ENCODE measurements around the gene IRX4. TPM values are rescaled to one million over a fixed set of nuclear protein-coding genes. Genes with fewer than 3 reads are reported as not detected.

IRX4 gene
- total RNA-seq, 1 experiment from 2014 or later, result 44.7 TPM

DNA sequence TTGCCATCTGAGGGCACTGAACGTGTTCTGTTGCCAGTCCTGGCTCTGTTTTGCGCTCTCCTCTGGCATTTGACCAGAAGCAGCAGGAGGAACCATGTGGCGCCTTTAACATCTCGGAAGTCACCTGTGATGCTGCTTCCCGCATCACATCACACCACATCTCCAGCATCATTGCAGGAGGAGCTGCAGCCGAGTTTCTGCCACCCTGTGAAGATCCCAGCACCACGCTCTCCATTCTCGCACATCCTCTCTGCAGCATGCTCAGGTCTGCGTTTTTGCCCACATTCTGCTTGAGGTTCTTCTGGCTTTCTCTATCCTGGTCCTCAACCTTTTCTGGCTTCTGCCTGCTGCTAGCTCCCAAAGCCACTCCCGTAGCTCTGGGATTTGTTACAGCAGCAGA, 11.0 kb upstream of the IRX4 start:
- POLR2A ChIA-PET, result interaction anchor here (0.6 to 1.5 kb wide), 3 partner anchors 11 to 142 kb away, joined by 3 to 4 read pairs (median 4); partner anchors contain the start of gene IRX4
- H3K27me3 Mint-ChIP-seq (ENCODE audit: insufficient read depth, unreplicated experiment), result no peaks in the 10 kb centered on the region
- BruUV-seq (replicated peaks), result no TSS peak
- H3K4me3 Mint-ChIP-seq (ENCODE audit: unreplicated experiment), result no peak overlapping the region
- intact Hi-C loops (cut with micrococcal nuclease), result no loop called here
- TF ChIP-seq, protein P1, sequence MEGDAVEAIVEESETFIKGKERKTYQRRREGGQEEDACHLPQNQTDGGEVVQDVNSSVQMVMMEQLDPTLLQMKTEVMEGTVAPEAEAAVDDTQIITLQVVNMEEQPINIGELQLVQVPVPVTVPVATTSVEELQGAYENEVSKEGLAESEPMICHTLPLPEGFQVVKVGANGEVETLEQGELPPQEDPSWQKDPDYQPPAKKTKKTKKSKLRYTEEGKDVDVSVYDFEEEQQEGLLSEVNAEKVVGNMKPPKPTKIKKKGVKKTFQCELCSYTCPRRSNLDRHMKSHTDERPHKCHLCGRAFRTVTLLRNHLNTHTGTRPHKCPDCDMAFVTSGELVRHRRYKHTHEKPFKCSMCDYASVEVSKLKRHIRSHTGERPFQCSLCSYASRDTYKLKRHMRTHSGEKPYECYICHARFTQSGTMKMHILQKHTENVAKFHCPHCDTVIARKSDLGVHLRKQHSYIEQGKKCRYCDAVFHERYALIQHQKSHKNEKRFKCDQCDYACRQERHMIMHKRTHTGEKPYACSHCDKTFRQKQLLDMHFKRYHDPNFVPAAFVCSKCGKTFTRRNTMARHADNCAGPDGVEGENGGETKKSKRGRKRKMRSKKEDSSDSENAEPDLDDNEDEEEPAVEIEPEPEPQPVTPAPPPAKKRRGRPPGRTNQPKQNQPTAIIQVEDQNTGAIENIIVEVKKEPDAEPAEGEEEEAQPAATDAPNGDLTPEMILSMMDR (IDR thresholded peaks at IDR 0.05; ENCODE audit: unreplicated experiment), result no peak
- no peaks in the 10 kb centered on the region for H3K9me3 Mint-ChIP-seq (ENCODE audit: unreplicated experiment)
- no peak for DNase-seq (ENCODE audit: unreplicated experiment)
- H3K4me1 Mint-ChIP-seq (ENCODE audit: insufficient read depth, unreplicated experiment), result peaks cover 11% of the 10 kb centered on the region
- H3K36me3 Mint-ChIP-seq (ENCODE audit: insufficient read depth, unreplicated experiment), result no peaks in the 10 kb centered on the region
- CTCF ChIA-PET, result no interaction called here
- no peak overlapping the region for H3K27ac Mint-ChIP-seq (ENCODE audit: low read depth, unreplicated experiment)

- Mint-ChIP-seq H3K27me3 (ENCODE audit: insufficient read depth, unreplicated experiment) (no peaks in the 10 kb centered on the region), H3K27ac (ENCODE audit: low read depth, unreplicated experiment) (no peak overlapping the region), H3K4me3 (ENCODE audit: unreplicated experiment) (no peak overlapping the region), H3K36me3 (ENCODE audit: insufficient read depth, unreplicated experiment) (no peaks in the 10 kb centered on the region), H3K9me3 (ENCODE audit: unreplicated experiment) (no peaks in the 10 kb centered on the region), H3K4me1 (ENCODE audit: insufficient read depth, unreplicated experiment) (peaks cover 17% of the 10 kb centered on the region)
- DNase-seq (ENCODE audit: unreplicated experiment), result no peak
- TF ChIP-seq, protein P1 (IDR thresholded peaks at IDR 0.05; ENCODE audit: unreplicated experiment), result no peak
- intact Hi-C loops (cut with micrococcal nuclease), result no loop called here
- CTCF ChIA-PET, result no interaction called here
- BruUV-seq (replicated peaks), result no TSS peak
- POLR2A ChIA-PET, result interaction anchor here (0.6 to 1.5 kb wide), 2 partner anchors 42 to 141 kb away, joined by 4 read pairs; no protein-coding TSS in a partner anchor
These were observed 10.1 kb upstream of the IRX4 start for GRCh38 chr5:1892685-1893445.

GRCh38 chr5:1892211-1892610, 9.5 kb upstream of the IRX4 start:
- H3K4me3 Mint-ChIP-seq (ENCODE audit: unreplicated experiment), result no peak overlapping the region
- intact Hi-C loops (cut with micrococcal nuclease), result no loop called here
- H3K9me3 Mint-ChIP-seq (ENCODE audit: unreplicated experiment), result no peaks in the 10 kb centered on the region
- H3K27me3 Mint-ChIP-seq (ENCODE audit: insufficient read depth, unreplicated experiment), result no peaks in the 10 kb centered on the region
- H3K4me1 Mint-ChIP-seq (ENCODE audit: insufficient read depth, unreplicated experiment), result peaks cover 17% of the 10 kb centered on the region
- no peak for DNase-seq (ENCODE audit: unreplicated experiment)
- BruUV-seq (replicated peaks), result no TSS peak
- CTCF ChIA-PET, result no interaction called here
- POLR2A ChIA-PET, result interaction anchor here (0.7 kb wide), 1 partner anchor 102 kb away, joined by 3 read pairs; no protein-coding TSS in a partner anchor
- no peaks in the 10 kb centered on the region for H3K36me3 Mint-ChIP-seq (ENCODE audit: insufficient read depth, unreplicated experiment)
- TF ChIP-seq, protein P1 (IDR thresholded peaks at IDR 0.05; ENCODE audit: unreplicated experiment), result no peak
- no peak overlapping the region for H3K27ac Mint-ChIP-seq (ENCODE audit: low read depth, unreplicated experiment)

- H3K27me3 Mint-ChIP-seq (ENCODE audit: insufficient read depth, unreplicated experiment), result no peaks in the 10 kb centered on the region
- no TSS peak for BruUV-seq (replicated peaks)
- POLR2A ChIA-PET, result interaction anchor here (10.2 kb wide), 1 partner anchor 57 kb away, joined by 144 read pairs; no protein-coding TSS in a partner anchor
- TF ChIP-seq, protein P1 (IDR thresholded peaks at IDR 0.05; ENCODE audit: unreplicated experiment), result no peak
- intact Hi-C loops (cut with micrococcal nuclease), result no loop called here
- CTCF ChIA-PET, result no interaction called here
- H3K36me3 Mint-ChIP-seq (ENCODE audit: insufficient read depth, unreplicated experiment), result no peaks in the 10 kb centered on the region
- H3K9me3 Mint-ChIP-seq (ENCODE audit: unreplicated experiment), result no peaks in the 10 kb centered on the region
- H3K4me1 Mint-ChIP-seq (ENCODE audit: insufficient read depth, unreplicated experiment), result peaks cover 17% of the 10 kb centered on the region
- DNase-seq (ENCODE audit: unreplicated experiment), result no peak
- H3K4me3 Mint-ChIP-seq (ENCODE audit: unreplicated experiment), result no peak overlapping the region
- H3K27ac Mint-ChIP-seq (ENCODE audit: low read depth, unreplicated experiment), result no peak overlapping the region
These were observed 8.7 kb upstream of the IRX4 start for GRCh38 chr5:1891391-1891790.

All from MCF 10A (cell line).